ENCODE measurements around the gene GALNT17. TPM values are rescaled to one million over a fixed set of nuclear protein-coding genes. Genes with fewer than 3 reads are reported as not detected.

Gene GALNT17
- polyA plus RNA-seq, 2 of the 4 experiments (the other 2 are of a cell fraction) = not detected

DNA sequence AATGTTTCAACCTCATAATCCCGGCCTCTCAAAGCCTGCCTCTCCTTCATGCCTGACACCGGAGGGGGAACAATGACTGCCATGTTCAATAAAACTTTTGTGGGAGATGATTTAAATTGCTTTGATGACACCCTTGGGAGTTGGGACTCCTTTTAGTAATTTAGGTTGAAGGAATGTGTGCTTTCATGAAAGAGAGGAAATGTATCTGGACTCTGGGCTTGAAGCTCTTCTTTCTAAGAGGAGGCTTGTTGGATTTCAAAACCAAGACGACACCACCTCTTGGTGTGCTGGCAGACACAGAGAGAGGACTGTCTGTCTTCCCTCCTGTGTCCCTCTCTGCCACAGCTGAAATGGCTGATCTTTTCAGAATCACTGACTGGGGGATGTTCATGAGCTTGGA lies 168.1 kb downstream of the GALNT17 start:
- ChIA-PET POLR2A (no interaction called here), CTCF (interaction anchor here (0.8 to 0.9 kb wide), 2 partner anchors 9 to 11 kb away, joined by 3 read pairs; no protein-coding TSS in a partner anchor)
- ATAC-seq = no peak

DNA sequence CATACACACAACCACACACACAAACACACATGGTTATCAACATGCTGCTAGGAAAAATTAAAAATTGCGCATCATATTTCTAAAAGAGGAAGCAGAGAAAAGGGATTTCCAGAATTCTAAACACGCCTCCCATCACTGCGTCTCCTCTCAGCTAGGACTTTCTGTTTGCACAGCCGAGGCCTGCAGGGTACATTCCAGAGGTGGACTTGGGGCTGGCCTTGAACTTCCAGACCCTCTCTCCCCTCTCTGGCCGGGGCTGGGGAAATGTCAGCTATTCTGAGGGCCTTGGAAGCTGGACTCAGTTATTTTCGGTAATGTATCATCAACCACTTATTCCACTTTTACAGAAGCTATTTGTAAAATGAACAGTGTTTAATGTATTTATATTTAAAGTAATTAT lies 168.7 kb downstream of the GALNT17 start:
- 17% methylated on average over 6 of the region's 6 CpGs for WGBS (ENCODE audit: missing lambda C conversion rate)
- ATAC-seq (no peak), DNase-seq (ENCODE audit: low read depth in 1 of 2, low spot score in 1 of 2) (no peak), FAIRE-seq (no peak)
- H3K4me2 ChIP-seq = no peak overlapping the region
- ChIA-PET POLR2A (no interaction called here), CTCF (interaction anchor here (0.8 to 0.9 kb wide), 2 partner anchors 8 to 11 kb away, joined by 3 read pairs; no protein-coding TSS in a partner anchor)
- no peaks in the 10 kb centered on the region for H3K4me1 ChIP-seq
- TF ChIP-seq HOXA7 (CRISPR knock-in tag; IDR thresholded peaks at IDR 0.05) = no peak
- TF ChIP-seq, protein P1, sequence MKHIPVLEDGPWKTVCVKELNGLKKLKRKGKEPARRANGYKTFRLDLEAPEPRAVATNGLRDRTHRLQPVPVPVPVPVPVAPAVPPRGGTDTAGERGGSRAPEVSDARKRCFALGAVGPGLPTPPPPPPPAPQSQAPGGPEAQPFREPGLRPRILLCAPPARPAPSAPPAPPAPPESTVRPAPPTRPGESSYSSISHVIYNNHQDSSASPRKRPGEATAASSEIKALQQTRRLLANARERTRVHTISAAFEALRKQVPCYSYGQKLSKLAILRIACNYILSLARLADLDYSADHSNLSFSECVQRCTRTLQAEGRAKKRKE (CRISPR knock-in tag; IDR thresholded peaks at IDR 0.05; ENCODE audit: low read depth) = no peak
- TF ChIP-seq, protein P2, sequence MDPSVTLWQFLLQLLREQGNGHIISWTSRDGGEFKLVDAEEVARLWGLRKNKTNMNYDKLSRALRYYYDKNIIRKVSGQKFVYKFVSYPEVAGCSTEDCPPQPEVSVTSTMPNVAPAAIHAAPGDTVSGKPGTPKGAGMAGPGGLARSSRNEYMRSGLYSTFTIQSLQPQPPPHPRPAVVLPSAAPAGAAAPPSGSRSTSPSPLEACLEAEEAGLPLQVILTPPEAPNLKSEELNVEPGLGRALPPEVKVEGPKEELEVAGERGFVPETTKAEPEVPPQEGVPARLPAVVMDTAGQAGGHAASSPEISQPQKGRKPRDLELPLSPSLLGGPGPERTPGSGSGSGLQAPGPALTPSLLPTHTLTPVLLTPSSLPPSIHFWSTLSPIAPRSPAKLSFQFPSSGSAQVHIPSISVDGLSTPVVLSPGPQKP (IDR thresholded peaks at IDR 0.05; ENCODE audit: low read depth, low read length) = no peak
- no peak for TF ChIP-seq CBX2 (IDR thresholded peaks at IDR 0.05; ENCODE audit: borderline replicate concordance, low read depth)
- TF ChIP-seq POLR2A (IDR thresholded peaks at IDR 0.05; ENCODE audit: low read length) = no peak
- no peak for TF ChIP-seq FOSB (CRISPR knock-in tag; IDR thresholded peaks at IDR 0.05)
- no peak for TF ChIP-seq MAFK (IDR thresholded peaks at IDR 0.05; ENCODE audit: partially characterized antibody)
- TF ChIP-seq TP53 (CRISPR knock-in tag; IDR thresholded peaks at IDR 0.05) = no peak
- TF ChIP-seq RAD21 (conservative IDR thresholded peaks at IDR 0.05 in 1 of 2, IDR thresholded peaks at IDR 0.05 in 1 of 2) = no peak
- no peak for TF ChIP-seq JUN (IDR thresholded peaks at IDR 0.05)
- TF ChIP-seq MAZ (IDR thresholded peaks at IDR 0.05; ENCODE audit: borderline replicate concordance, low read depth, low read length) = no peak
- no peak for TF ChIP-seq HOXB13 (CRISPR knock-in tag; IDR thresholded peaks at IDR 0.05; ENCODE audit: low read depth)
- TF ChIP-seq FOXS1 (CRISPR knock-in tag; IDR thresholded peaks at IDR 0.05) = no peak
- no peak for TF ChIP-seq ZNF302 (CRISPR knock-in tag; IDR thresholded peaks at IDR 0.05)
- no peak for TF ChIP-seq RCOR1 (IDR thresholded peaks at IDR 0.05; ENCODE audit: low read depth, low read length)
- no peak for TF ChIP-seq HDAC2 (IDR thresholded peaks at IDR 0.05)
- no peak for TF ChIP-seq POLR2AphosphoS2 (conservative IDR thresholded peaks at IDR 0.05; ENCODE audit: low read length)
- TF ChIP-seq KDM5A (IDR thresholded peaks at IDR 0.05) = no peak
- no peak for TF ChIP-seq RARB (CRISPR knock-in tag; IDR thresholded peaks at IDR 0.05)
- no peak for TF ChIP-seq EHMT2 (IDR thresholded peaks at IDR 0.05; ENCODE audit: low read depth)
- H3K27ac ChIP-seq = no peak overlapping the region
- H3K9me3 ChIP-seq = no peaks in the 10 kb centered on the region; the same call in 2 of the 3 replicates
- no peak overlapping the region for H3K4me3 ChIP-seq

More for the DNA sequence above, 168.1 kb downstream of the GALNT17 start:
- H3K4me1 ChIP-seq = no peaks in the 10 kb centered on the region
- no peak overlapping the region for H3K4me2 ChIP-seq
- H3K9me3 ChIP-seq = no peaks in the 10 kb centered on the region; the same call in 2 of the 3 replicates
- no peak for FAIRE-seq
- no peak overlapping the region for H3K4me3 ChIP-seq
- no peak for TF ChIP-seq PBX3 (IDR thresholded peaks at IDR 0.05)
- TF ChIP-seq ESRRA (IDR thresholded peaks at IDR 0.05; ENCODE audit: borderline replicate concordance, low read length) = no peak
- TF ChIP-seq KDM5A (IDR thresholded peaks at IDR 0.05) = no peak
- TF ChIP-seq HDAC2 (IDR thresholded peaks at IDR 0.05) = no peak
- TF ChIP-seq, protein P3, sequence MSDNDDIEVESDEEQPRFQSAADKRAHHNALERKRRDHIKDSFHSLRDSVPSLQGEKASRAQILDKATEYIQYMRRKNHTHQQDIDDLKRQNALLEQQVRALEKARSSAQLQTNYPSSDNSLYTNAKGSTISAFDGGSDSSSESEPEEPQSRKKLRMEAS (IDR thresholded peaks at IDR 0.05) = no peak
- DNase-seq (ENCODE audit: low read depth in 1 of 2, low spot score in 1 of 2) = no peak
- H3K27ac ChIP-seq = no peak overlapping the region
- 0% methylated on average over 3 of the region's 3 CpGs for WGBS (ENCODE audit: missing lambda C conversion rate)
